ENCODE results near the gene CYB5RL.
A peak's percentile ranks its signal among the peaks of the same experiment; 100 is the strongest.

CYB5RL gene

DNA sequence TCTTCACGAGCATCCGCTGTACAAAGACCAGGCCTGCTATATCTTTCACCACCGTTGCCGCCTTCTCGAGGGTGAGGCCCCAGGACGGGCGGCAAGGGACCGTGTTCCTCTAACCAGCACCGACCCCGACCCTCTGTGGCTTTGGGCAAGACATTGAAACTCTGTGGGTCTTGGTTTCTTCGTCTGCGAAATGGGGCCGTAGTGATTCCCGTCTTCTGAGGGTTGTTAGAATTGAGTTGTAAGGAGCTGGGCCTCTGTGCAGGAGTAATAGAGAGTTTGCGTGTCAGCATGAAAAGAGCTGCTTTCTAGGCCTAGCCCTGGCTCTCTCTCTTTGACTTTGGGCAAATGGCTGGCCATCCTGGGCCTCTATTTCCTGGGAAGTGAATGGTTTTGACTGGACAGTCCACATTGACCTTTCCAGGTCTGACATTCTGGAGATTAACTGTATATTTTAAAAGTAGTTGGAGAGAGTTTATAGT, 728 bp upstream of the CYB5RL start:
- peak overlapping the region; percentile 87 for H2AFZ ChIP-seq (ENCODE audit: low read depth, low read length, severe bottlenecking)
- H3K27ac ChIP-seq (ENCODE audit: low read depth, low read length): peak overlapping the region; percentile 44
- H3K4me2 ChIP-seq (ENCODE audit: low read depth, low read length, poor library complexity, severe bottlenecking): peak overlapping the region; percentile 88
- H3K9me3 ChIP-seq (ENCODE audit: insufficient read depth, low read length): no peaks in the 10 kb centered on the region
- peaks cover 51% of the 10 kb centered on the region for H3K79me2 ChIP-seq (ENCODE audit: insufficient read depth, low read length)
- H3K4me3 ChIP-seq (ENCODE audit: insufficient read depth, low read length, poor library complexity, severe bottlenecking): peak overlapping the region; percentile 72
- no peaks in the 10 kb centered on the region for H4K20me1 ChIP-seq (ENCODE audit: low read depth, low read length)
- H3K27me3 ChIP-seq (ENCODE audit: low read length): no peaks in the 10 kb centered on the region
- H3F3A ChIP-seq (ENCODE audit: insufficient read depth): no peaks in the 10 kb centered on the region
- H3K9ac ChIP-seq (ENCODE audit: low read length): peak overlapping the region; percentile 95
- no peak for TF ChIP-seq EZH2phosphoT487 (conservative IDR thresholded peaks at IDR 0.05; ENCODE audit: low read length)
- TF ChIP-seq, protein P1, sequence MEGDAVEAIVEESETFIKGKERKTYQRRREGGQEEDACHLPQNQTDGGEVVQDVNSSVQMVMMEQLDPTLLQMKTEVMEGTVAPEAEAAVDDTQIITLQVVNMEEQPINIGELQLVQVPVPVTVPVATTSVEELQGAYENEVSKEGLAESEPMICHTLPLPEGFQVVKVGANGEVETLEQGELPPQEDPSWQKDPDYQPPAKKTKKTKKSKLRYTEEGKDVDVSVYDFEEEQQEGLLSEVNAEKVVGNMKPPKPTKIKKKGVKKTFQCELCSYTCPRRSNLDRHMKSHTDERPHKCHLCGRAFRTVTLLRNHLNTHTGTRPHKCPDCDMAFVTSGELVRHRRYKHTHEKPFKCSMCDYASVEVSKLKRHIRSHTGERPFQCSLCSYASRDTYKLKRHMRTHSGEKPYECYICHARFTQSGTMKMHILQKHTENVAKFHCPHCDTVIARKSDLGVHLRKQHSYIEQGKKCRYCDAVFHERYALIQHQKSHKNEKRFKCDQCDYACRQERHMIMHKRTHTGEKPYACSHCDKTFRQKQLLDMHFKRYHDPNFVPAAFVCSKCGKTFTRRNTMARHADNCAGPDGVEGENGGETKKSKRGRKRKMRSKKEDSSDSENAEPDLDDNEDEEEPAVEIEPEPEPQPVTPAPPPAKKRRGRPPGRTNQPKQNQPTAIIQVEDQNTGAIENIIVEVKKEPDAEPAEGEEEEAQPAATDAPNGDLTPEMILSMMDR (IDR thresholded peaks at IDR 0.05; ENCODE audit: insufficient read depth, low read length, poor library complexity, severe bottlenecking): no peak
- no peaks in the 10 kb centered on the region; the same call in 1 of the 2 replicates for H3K36me3 ChIP-seq (ENCODE audit: low read length)
- H3K9me2 ChIP-seq (replicated peaks; ENCODE audit: insufficient read depth, low read length): no peaks in the 10 kb centered on the region

DNA sequence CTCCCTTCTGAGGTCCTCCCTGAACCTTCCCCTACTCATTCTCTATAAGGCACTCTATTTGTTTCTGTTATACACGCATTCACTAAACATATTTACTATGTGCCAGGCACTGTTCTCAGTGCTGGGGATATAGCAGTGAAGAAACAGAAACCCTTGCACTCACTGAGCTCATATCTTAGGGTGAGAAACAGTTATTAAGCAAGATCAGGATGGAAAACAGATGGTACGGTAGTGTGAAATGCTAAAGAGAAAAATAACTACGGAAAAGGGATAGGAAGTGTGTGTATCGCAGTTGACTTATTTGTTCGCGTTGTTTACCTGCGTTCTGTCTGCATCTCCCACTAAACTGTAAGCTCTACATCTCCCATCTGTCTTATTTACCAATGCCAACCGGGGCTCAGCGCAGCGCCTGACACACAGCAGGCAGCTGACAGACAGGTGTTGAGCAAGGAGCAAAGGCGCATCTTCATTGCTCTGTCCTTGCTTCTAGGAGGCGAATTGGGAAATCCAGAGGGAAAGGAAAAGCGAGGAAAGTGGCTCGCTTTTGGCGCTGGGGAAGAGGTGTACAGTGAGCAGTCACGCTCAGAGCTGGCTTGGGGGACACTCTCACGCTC, 572 bp downstream of the CYB5RL start:
- H3K79me2 ChIP-seq (ENCODE audit: insufficient read depth, low read length): peaks cover 48% of the 10 kb centered on the region
- no peaks in the 10 kb centered on the region for H3F3A ChIP-seq (ENCODE audit: insufficient read depth)
- no peaks in the 10 kb centered on the region for H3K9me2 ChIP-seq (replicated peaks; ENCODE audit: insufficient read depth, low read length)
- H3K27me3 ChIP-seq (ENCODE audit: low read length): no peaks in the 10 kb centered on the region
- peak overlapping the region; percentile 95 for H3K9ac ChIP-seq (ENCODE audit: low read length)
- no peaks in the 10 kb centered on the region for H3K9me3 ChIP-seq (ENCODE audit: insufficient read depth, low read length)
- peak overlapping the region; percentile 73 for H3K4me2 ChIP-seq (ENCODE audit: low read depth, low read length, poor library complexity, severe bottlenecking)
- peak overlapping the region; percentile 72 for H3K4me3 ChIP-seq (ENCODE audit: insufficient read depth, low read length, poor library complexity, severe bottlenecking)
- H3K36me3 ChIP-seq (ENCODE audit: low read length): peaks cover 2% of the 10 kb centered on the region; the same call in 1 of the 2 replicates
- no peak overlapping the region for H3K27ac ChIP-seq (ENCODE audit: low read depth, low read length)
- H2AFZ ChIP-seq (ENCODE audit: low read depth, low read length, severe bottlenecking): peak overlapping the region; percentile 92
- TF ChIP-seq, protein P1 (IDR thresholded peaks at IDR 0.05; ENCODE audit: insufficient read depth, low read length, poor library complexity, severe bottlenecking): no peak
- TF ChIP-seq EZH2phosphoT487 (conservative IDR thresholded peaks at IDR 0.05; ENCODE audit: low read length): no peak
- H4K20me1 ChIP-seq (ENCODE audit: low read depth, low read length): no peaks in the 10 kb centered on the region

DNA sequence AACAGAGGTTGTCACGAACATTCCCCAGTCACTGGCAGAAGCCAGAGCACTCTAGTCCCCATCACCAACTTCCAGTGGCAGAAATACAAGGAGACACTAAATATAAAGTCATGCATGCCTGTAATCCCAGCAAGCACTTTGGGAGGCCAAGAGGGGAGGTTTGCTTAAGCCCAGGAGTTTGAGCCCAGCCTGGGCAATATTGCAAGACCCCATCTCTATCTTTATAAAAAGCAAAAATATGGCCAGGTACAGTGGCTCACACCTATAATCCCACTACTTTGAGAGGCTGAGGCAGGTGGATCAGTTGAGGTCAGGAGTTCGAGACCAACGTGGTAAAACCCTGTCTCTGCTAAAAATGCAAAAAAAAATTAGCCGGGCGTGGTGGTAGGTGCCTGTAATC, 6.4 kb downstream of the CYB5RL start:
- Histone ChIP-seq H3K9ac (ENCODE audit: low read length) (no peak overlapping the region), H3K9me3 (ENCODE audit: insufficient read depth, low read length) (no peaks in the 10 kb centered on the region), H3K36me3 (ENCODE audit: low read length) (peaks cover 4% of the 10 kb centered on the region; the same call in 1 of the 2 replicates), H3K9me2 (replicated peaks; ENCODE audit: insufficient read depth, low read length) (no peaks in the 10 kb centered on the region), H3K4me3 (ENCODE audit: insufficient read depth, low read length, poor library complexity, severe bottlenecking) (no peak overlapping the region), H3K79me2 (ENCODE audit: insufficient read depth, low read length) (no peaks in the 10 kb centered on the region), H3K4me2 (ENCODE audit: low read depth, low read length, poor library complexity, severe bottlenecking) (no peak overlapping the region), H3F3A (ENCODE audit: insufficient read depth) (no peaks in the 10 kb centered on the region), H2AFZ (ENCODE audit: low read depth, low read length, severe bottlenecking) (no peak overlapping the region), H3K27me3 (ENCODE audit: low read length) (no peaks in the 10 kb centered on the region), H4K20me1 (ENCODE audit: low read depth, low read length) (no peaks in the 10 kb centered on the region), H3K27ac (ENCODE audit: low read depth, low read length) (no peak overlapping the region)
- TF ChIP-seq, protein P1 (IDR thresholded peaks at IDR 0.05; ENCODE audit: insufficient read depth, low read length, poor library complexity, severe bottlenecking): no peak
- no peak for TF ChIP-seq EZH2phosphoT487 (conservative IDR thresholded peaks at IDR 0.05; ENCODE audit: low read length)

Data from SU-DHL-6 (cell line).